Activated T-helper 1 cell treated with anti-CD3 and anti-CD28 coated beads, Interleukin-2, amount 50 U/mL, for 16 hours (primary cell): ENCODE measurements around the gene PHGDH.

ENCODE experiments used
- DNase-seq, 2 donors: peaks; one replicate each; pipeline ENCODE4 v3.0.0-alpha.2; 2020; ENCODE audit warnings: low read depth in 1 of 2, low spot score in 1 of 2

PHGDH gene

GRCh38 chr1:119731741-119732430 lies 20.2 kb downstream of the PHGDH start:
- no peak for DNase-seq

GRCh38 chr1:119732465-119733168 lies 20.9 kb downstream of the PHGDH start:
- DNase-seq, result no peak

GRCh38 chr1:119733754-119734153 lies 22.0 kb downstream of the PHGDH start:
- no peak for DNase-seq

- DNase-seq, result no peak
Observed at GRCh38 chr1:119735217-119735616, 23.5 kb downstream of the PHGDH start.

GRCh38 chr1:119736649-119737039 lies 24.9 kb downstream of the PHGDH start:
- DNase-seq, result no peak

GRCh38 chr1:119737040-119737682 lies 25.4 kb downstream of the PHGDH start:
- no peak for DNase-seq

GRCh38 chr1:119738100-119738720 lies 26.5 kb downstream of the PHGDH start:
- DNase-seq, result no peak

GRCh38 chr1:119739150-119739549 lies 27.4 kb downstream of the PHGDH start:
- no peak for DNase-seq

- no peak for DNase-seq
Observed at GRCh38 chr1:119740261-119740660, 28.5 kb downstream of the PHGDH start.

GRCh38 chr1:119740896-119741780 lies 29.4 kb downstream of the PHGDH start:
- DNase-seq, result no peak

- no peak for DNase-seq
Observed at GRCh38 chr1:119742202-119742601, 30.5 kb downstream of the PHGDH start.

- no peak for DNase-seq
Observed at GRCh38 chr1:119742677-119743076, 30.9 kb downstream of the PHGDH start.

GRCh38 chr1:119743308-119743707 lies 31.6 kb downstream of the PHGDH start:
- DNase-seq, result no peak

GRCh38 chr1:119743776-119744597 lies 32.3 kb downstream of the PHGDH start:
- DNase-seq, result peak in 1 of 2 donors; percentile 7

- DNase-seq, result no peak
Observed at GRCh38 chr1:119744598-119744942, 32.8 kb downstream of the PHGDH start.

GRCh38 chr1:119745034-119745433 lies 33.3 kb downstream of the PHGDH start:
- no peak for DNase-seq

- DNase-seq, result no peak
Observed at GRCh38 chr1:119747451-119747850, 35.7 kb downstream of the PHGDH start.

GRCh38 chr1:119748040-119748439 lies 36.3 kb downstream of the PHGDH start:
- no peak for DNase-seq

GRCh38 chr1:119752592-119752991 lies 40.9 kb downstream of the PHGDH start:
- DNase-seq, result no peak

GRCh38 chr1:119758584-119758983 lies 46.9 kb downstream of the PHGDH start:
- DNase-seq, result no peak
